GM12878 (cell line): ENCODE measurements around the gene C10orf143. TPM values are rescaled to one million over a fixed set of nuclear protein-coding genes. Genes with fewer than 3 reads are reported as not detected.

Experiments
- ATAC-seq: fragments of 200-7000 bp; cut with Tn5 transposase; 3 replicates; pipeline ENCODE4 v1.9.1; 2020; ENCODE audit warnings: mild to moderate bottlenecking, moderate library complexity
- BruUV-seq: library from RNA; stranded (reverse); fragments of 400-500 nt; replicated peaks from 2 replicates; lab custom pipeline; 2021; lab: Mats Ljungman, UMichigan
- CTCF ChIA-PET: fragments of 300-600 bp; sonication (Branson Sonifier 250); formaldehyde crosslinking; extraction: SDS; loops from one replicate; lab custom pipeline; 2021; ENCODE audit warnings: inconsistent platforms; lab: Yijun Ruan, JAX
- POLR2A ChIA-PET: fragments of 350-600 bp; formaldehyde crosslinking; extraction: SDS; loops from one replicate; lab custom pipeline; 2021; ENCODE audit warnings: inconsistent platforms; lab: Charles Lee
- RAD21 ChIA-PET: fragments of 300-600 bp; sonication (Branson Sonifier 250); formaldehyde crosslinking; loops from one replicate; lab custom pipeline; 2023; ENCODE audit warnings: antibody characterized with exemption; ENCODE audit not compliant: unreplicated experiment; lab: Charles Lee
- SMC1A ChIA-PET: fragments of 300-600 bp; sonication (Branson Sonifier 250); formaldehyde crosslinking; loops from one replicate; lab custom pipeline; 2023; ENCODE audit not compliant: unreplicated experiment, uncharacterized antibody; lab: Charles Lee
- DNase-seq: peaks from one replicate; pipeline ENCODE4 v3.0.0-alpha.2; 2011; ENCODE audit warnings: low read depth, low spot score
- FAIRE-seq: peaks from 3 replicates; lab custom pipeline; 2011; peaks lifted over from hg19 to GRCh38; lab: Jason Lieb, UNC
- H2AFZ ChIP-seq: 2 replicates; pipeline ENCODE4 v1.6.0; 2011; ENCODE audit warnings: low read depth, low read length, control low read depth; ENCODE audit not compliant: control insufficient read depth
- H3K27ac ChIP-seq: 2 replicates; pipeline ENCODE4 v1.5.1; 2011; ENCODE audit warnings: control low read depth; ENCODE audit not compliant: control insufficient read depth, insufficient read depth
- H3K27me3 ChIP-seq, 2 experiments: replicated peaks in 1 of 2; 2 replicates each; pipeline versions ENCODE4 v1.6.0 to v1.6.1; 2011; ENCODE audit warnings: low read length in 1 of 2; ENCODE audit not compliant: control insufficient read depth in 2 of 2, insufficient read depth in 2 of 2
- H3K36me3 ChIP-seq, 2 experiments: 2 replicates each; pipeline ENCODE4 v1.5.1; 2011; ENCODE audit warnings: low read length in 1 of 2; ENCODE audit not compliant: control insufficient read depth in 2 of 2, insufficient read depth in 2 of 2
- H3K4me1 ChIP-seq: 2 replicates; pipeline ENCODE4 v1.6.1; 2011; ENCODE audit warnings: mild to moderate bottlenecking, low read length, moderate library complexity, mixed read lengths; ENCODE audit not compliant: control insufficient read depth, insufficient read depth
- H3K4me2 ChIP-seq: 2 replicates; pipeline ENCODE4 v1.6.0; 2011; ENCODE audit warnings: control low read depth; ENCODE audit not compliant: control insufficient read depth, insufficient read depth
- H3K4me3 ChIP-seq: fragments of 200-600 bp; sonication (generic); 2 replicates; pipeline ENCODE4 v1.5.1; 2016
- H3K79me2 ChIP-seq: 2 replicates; pipeline ENCODE4 v1.6.0; 2011; ENCODE audit warnings: low read length; ENCODE audit not compliant: control insufficient read depth, insufficient read depth
- H3K9ac ChIP-seq: 2 replicates; pipeline ENCODE4 v1.8.0; 2011; ENCODE audit warnings: low read length, control low read depth, mixed read lengths; ENCODE audit not compliant: control insufficient read depth, insufficient read depth
- H3K9me3 ChIP-seq: replicated peaks from 3 replicates; pipeline ENCODE4 v1.5.1; 2011; ENCODE audit warnings: mild to moderate bottlenecking, low read length; ENCODE audit not compliant: control insufficient read depth, insufficient read depth
- H4K20me1 ChIP-seq: 2 replicates; pipeline ENCODE4 v1.6.0; 2011; ENCODE audit not compliant: control insufficient read depth, insufficient read depth
- MEF2B ChIP-seq: fragments of 450-650 bp; IDR thresholded peaks from 2 replicates; pipeline ENCODE4 v1.6.1; 2018; ENCODE audit warnings: mild to moderate bottlenecking, moderate library complexity; ENCODE audit not compliant: partially characterized antibody, poor library complexity, severe bottlenecking
- MYB ChIP-seq: fragments of 150-350 bp; IDR thresholded peaks from 2 replicates; pipeline ENCODE4 v1.6.1; 2014; ENCODE audit warnings: mild to moderate bottlenecking, low read depth, low read length, borderline replicate concordance
- PAX8 ChIP-seq: fragments of 450-650 bp; IDR thresholded peaks from 2 replicates; pipeline ENCODE4 v1.6.1; 2017; ENCODE audit warnings: mild to moderate bottlenecking, moderate library complexity
- YY1 ChIP-seq: IDR thresholded peaks from 2 replicates; pipeline ENCODE4 v1.6.1; 2011; ENCODE audit warnings: low read depth, mild to moderate bottlenecking, low read length
- WGBS: methylation state at CpG from one replicate; pipeline ENCODE4 v1.1.6; 2016; ENCODE audit warnings: low lambda C conversion rate; ENCODE audit not compliant: insufficient replicate concordance, insufficient coverage; ENCODE audit errors: missing lambda C conversion rate; 5-methylcytosine and 5-hydroxymethylcytosine counted together
- in situ Hi-C: fragments of 300-500 bp; cut with MboI; formaldehyde crosslinking; loops from 9 replicates; pipeline ENCODE4 v1.14.3; 2018; ENCODE audit warnings: mixed read lengths
- intact Hi-C: fragments of 100-400 bp; cut with micrococcal nuclease; formaldehyde crosslinking; loops from one replicate; pipeline ENCODE4 v1.14.2; 2022; ENCODE audit not compliant: unreplicated experiment
- polyA plus RNA-seq, 11 experiments: library from polyadenylated mRNA; depleted of rRNA in 4 of 11; unstranded in 6 of 11; stranded (reverse) in 5 of 11; fragments of >200 nt; fragmentation: Nextera tagmentation in 4 of 11; fragmentation: Illumina TruSeq in 1 of 11; extraction: Ambion mirVana in 4 of 11; extraction: Trizol in 1 of 11; gene quantifications; 1 replicate in 1 of 11; 2 replicates in 10 of 11; pipeline versions ENCODE4 v1.2.1 to v1.2.3, GENCODE V29; 2011 to 2016; ENCODE audit warnings: inconsistent platforms in 2 of 11, missing spikeins in 2 of 11, low read depth in 1 of 11
- total RNA-seq, 4 experiments: library from RNA; depleted of rRNA in 3 of 4; stranded (reverse); fragments of >200 nt in 3 of 4; fragmentation: Illumina TruSeq in 1 of 4; extraction: Trizol in 1 of 4; gene quantifications; 2 replicates each; pipeline versions ENCODE4 v1.2.1 to v1.2.3, GENCODE V29; 2013 to 2021
- TF ChIP-seq, protein P1 (sequence below): fragments of 450-650 bp; IDR thresholded peaks from 2 replicates; pipeline ENCODE4 v1.6.1; 2016; ENCODE audit warnings: mild to moderate bottlenecking, moderate library complexity, borderline replicate concordance
- TF ChIP-seq, protein P2 (sequence below): fragments of 450-650 bp; IDR thresholded peaks from 2 replicates; pipeline ENCODE4 v1.6.1; 2018; ENCODE audit warnings: borderline replicate concordance, mild to moderate bottlenecking; ENCODE audit not compliant: partially characterized antibody
- TF ChIP-seq, protein P3 (sequence below): IDR thresholded peaks from 2 replicates; pipeline ENCODE4 v1.6.1; 2011; ENCODE audit warnings: borderline replicate concordance, low read depth, mild to moderate bottlenecking, moderate library complexity, mixed read lengths, low read length; ENCODE audit not compliant: insufficient read depth; ENCODE audit errors: extremely low read length

C10orf143 gene
- total and polyA plus RNA-seq, 10 of the 15 experiments (the other 5 are each of a cell fraction or from before 2014, with no cell fraction given): 0.64 to 7.9 (median 2.6) TPM

DNA sequence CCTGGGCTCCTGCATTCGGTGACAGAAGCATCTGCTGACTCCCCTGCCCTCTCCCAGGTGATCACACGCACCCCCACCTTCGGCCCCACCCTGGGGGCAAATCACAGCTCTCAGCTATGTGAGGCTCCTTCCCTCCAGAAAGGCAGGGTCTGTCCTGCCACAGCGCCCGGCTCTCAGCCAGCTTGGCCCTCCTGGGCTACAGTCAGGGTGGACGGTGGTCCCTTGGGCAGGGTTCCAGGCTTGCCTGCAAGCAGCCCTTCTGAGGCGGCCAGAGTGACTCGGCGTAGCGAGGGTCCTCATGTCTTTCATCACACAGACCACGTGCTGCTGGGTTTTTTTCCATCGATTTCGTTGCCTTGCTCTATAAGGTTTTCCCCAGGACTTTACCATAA is 93.0 kb downstream of the C10orf143 start:
- H3K4me2 ChIP-seq: no peak overlapping the region
- intact Hi-C loops: no loop called here
- H3K4me3 ChIP-seq: no peak overlapping the region
- SMC1A ChIA-PET: no interaction called here
- no peaks in the 10 kb centered on the region for H3K4me1 ChIP-seq
- BruUV-seq: no TSS peak
- in situ Hi-C loops: no loop called here
- no peak for FAIRE-seq
- TF ChIP-seq, protein P1, sequence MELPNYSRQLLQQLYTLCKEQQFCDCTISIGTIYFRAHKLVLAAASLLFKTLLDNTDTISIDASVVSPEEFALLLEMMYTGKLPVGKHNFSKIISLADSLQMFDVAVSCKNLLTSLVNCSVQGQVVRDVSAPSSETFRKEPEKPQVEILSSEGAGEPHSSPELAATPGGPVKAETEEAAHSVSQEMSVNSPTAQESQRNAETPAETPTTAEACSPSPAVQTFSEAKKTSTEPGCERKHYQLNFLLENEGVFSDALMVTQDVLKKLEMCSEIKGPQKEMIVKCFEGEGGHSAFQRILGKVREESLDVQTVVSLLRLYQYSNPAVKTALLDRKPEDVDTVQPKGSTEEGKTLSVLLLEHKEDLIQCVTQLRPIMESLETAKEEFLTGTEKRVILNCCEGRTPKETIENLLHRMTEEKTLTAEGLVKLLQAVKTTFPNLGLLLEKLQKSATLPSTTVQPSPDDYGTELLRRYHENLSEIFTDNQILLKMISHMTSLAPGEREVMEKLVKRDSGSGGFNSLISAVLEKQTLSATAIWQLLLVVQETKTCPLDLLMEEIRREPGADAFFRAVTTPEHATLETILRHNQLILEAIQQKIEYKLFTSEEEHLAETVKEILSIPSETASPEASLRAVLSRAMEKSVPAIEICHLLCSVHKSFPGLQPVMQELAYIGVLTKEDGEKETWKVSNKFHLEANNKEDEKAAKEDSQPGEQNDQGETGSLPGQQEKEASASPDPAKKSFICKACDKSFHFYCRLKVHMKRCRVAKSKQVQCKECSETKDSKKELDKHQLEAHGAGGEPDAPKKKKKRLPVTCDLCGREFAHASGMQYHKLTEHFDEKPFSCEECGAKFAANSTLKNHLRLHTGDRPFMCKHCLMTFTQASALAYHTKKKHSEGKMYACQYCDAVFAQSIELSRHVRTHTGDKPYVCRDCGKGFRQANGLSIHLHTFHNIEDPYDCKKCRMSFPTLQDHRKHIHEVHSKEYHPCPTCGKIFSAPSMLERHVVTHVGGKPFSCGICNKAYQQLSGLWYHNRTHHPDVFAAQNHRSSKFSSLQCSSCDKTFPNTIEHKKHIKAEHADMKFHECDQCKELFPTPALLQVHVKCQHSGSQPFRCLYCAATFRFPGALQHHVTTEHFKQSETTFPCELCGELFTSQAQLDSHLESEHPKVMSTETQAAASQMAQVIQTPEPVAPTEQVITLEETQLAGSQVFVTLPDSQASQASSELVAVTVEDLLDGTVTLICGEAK: no peak
- TF ChIP-seq PAX8 (no peak), MYB (no peak), YY1 (no peak), MEF2B (no peak)
- TF ChIP-seq, protein P2, sequence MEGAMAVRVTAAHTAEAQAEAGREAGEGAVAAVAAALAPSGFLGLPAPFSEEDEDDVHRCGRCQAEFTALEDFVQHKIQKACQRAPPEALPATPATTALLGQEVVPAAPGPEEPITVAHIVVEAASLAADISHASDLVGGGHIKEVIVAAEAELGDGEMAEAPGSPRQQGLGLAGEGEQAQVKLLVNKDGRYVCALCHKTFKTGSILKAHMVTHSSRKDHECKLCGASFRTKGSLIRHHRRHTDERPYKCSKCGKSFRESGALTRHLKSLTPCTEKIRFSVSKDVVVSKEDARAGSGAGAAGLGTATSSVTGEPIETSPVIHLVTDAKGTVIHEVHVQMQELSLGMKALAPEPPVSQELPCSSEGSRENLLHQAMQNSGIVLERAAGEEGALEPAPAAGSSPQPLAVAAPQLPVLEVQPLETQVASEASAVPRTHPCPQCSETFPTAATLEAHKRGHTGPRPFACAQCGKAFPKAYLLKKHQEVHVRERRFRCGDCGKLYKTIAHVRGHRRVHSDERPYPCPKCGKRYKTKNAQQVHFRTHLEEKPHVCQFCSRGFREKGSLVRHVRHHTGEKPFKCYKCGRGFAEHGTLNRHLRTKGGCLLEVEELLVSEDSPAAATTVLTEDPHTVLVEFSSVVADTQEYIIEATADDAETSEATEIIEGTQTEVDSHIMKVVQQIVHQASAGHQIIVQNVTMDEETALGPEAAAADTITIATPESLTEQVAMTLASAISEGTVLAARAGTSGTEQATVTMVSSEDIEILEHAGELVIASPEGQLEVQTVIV: no peak
- TF ChIP-seq, protein P3, sequence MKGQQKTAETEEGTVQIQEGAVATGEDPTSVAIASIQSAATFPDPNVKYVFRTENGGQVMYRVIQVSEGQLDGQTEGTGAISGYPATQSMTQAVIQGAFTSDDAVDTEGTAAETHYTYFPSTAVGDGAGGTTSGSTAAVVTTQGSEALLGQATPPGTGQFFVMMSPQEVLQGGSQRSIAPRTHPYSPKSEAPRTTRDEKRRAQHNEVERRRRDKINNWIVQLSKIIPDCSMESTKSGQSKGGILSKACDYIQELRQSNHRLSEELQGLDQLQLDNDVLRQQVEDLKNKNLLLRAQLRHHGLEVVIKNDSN: no peak
- TF ChIP-seq, all 136 proteins: peak for 0
- CTCF ChIA-PET: no interaction called here
- DNase-seq: no peak
- Histone ChIP-seq H3K27ac (no peak overlapping the region), H3K9ac (no peak overlapping the region), H3K36me3 (no peaks in the 10 kb centered on the region), H4K20me1 (no peaks in the 10 kb centered on the region), H2AFZ (no peak overlapping the region), H3K79me2 (no peaks in the 10 kb centered on the region), H3K27me3 (no peaks in the 10 kb centered on the region), H3K9me3 (no peaks in the 10 kb centered on the region)
- 29% methylated on average over 13 of the region's 13 CpGs for WGBS
- RAD21 ChIA-PET: no interaction called here
- POLR2A ChIA-PET: no interaction called here
- ATAC-seq: no peak
